HG03097 (cell line): ENCODE measurements around the gene SPRR5.

Experiments
- ATAC-seq: cut with Tn5 transposase; IDR thresholded peaks from one replicate; pipeline ENCODE4 v1.9.1; 2021; ENCODE audit not compliant: unreplicated experiment, low FRiP score

The SPRR5 gene

GRCh38 chr1:152946651-152947256, at the start of gene SPRR5:
SPRR5 (plus strand) TSS chr1:152947206; CDS start chr1:152948555, 1,349 bp downstream.
- no peak for ATAC-seq

GRCh38 chr1:152899027-152899426, 48.0 kb upstream of the SPRR5 start:
- ATAC-seq: no peak

- ATAC-seq: no peak
Measured at GRCh38 chr1:152899883-152900282, 47.1 kb upstream of the SPRR5 start.

GRCh38 chr1:152901631-152902030, 45.4 kb upstream of the SPRR5 start:
- no peak for ATAC-seq

- no peak for ATAC-seq
Measured at GRCh38 chr1:152902636-152903035, 44.4 kb upstream of the SPRR5 start.

GRCh38 chr1:152904688-152905440, 42.1 kb upstream of the SPRR5 start:
- ATAC-seq: no peak

GRCh38 chr1:152906023-152906565, 40.9 kb upstream of the SPRR5 start:
- ATAC-seq: no peak

- ATAC-seq: no peak
Measured at GRCh38 chr1:152907686-152908601, 39.1 kb upstream of the SPRR5 start, which contains the start of gene IVL. IVL (plus strand) TSS chr1:152908546; CDS start chr1:152909798, 1,252 bp downstream.

- ATAC-seq: no peak
Measured at GRCh38 chr1:152909206-152909605, 37.8 kb upstream of the SPRR5 start.

- no peak for ATAC-seq
Measured at GRCh38 chr1:152912471-152912870, 34.5 kb upstream of the SPRR5 start.

GRCh38 chr1:152912900-152913299, 34.1 kb upstream of the SPRR5 start:
- ATAC-seq: no peak

- ATAC-seq: no peak
Measured at GRCh38 chr1:152917794-152918193, 29.2 kb upstream of the SPRR5 start.

- no peak for ATAC-seq
Measured at GRCh38 chr1:152919071-152919470, 27.9 kb upstream of the SPRR5 start.

- no peak for ATAC-seq
Measured at GRCh38 chr1:152924191-152924590, 22.8 kb upstream of the SPRR5 start.

GRCh38 chr1:152926091-152926490, 20.9 kb upstream of the SPRR5 start:
- no peak for ATAC-seq

GRCh38 chr1:152928671-152929070, 18.3 kb upstream of the SPRR5 start:
- ATAC-seq: no peak

- no peak for ATAC-seq
Measured at GRCh38 chr1:152932170-152932811, 14.7 kb upstream of the SPRR5 start.

GRCh38 chr1:152933196-152933595, 13.8 kb upstream of the SPRR5 start:
- ATAC-seq: no peak

GRCh38 chr1:152940614-152941013, 6.4 kb upstream of the SPRR5 start:
- ATAC-seq: no peak

- ATAC-seq: no peak
Measured at GRCh38 chr1:152941037-152941711, 5.8 kb upstream of the SPRR5 start.
